Measurements from ENCODE around the gene BMP6.
"Not testable (repeated sequence)": the region's sequence is repeated elsewhere in the genome, so short reads cannot be mapped to it uniquely, and the experiment has no call there.

BMP6 gene

DNA sequence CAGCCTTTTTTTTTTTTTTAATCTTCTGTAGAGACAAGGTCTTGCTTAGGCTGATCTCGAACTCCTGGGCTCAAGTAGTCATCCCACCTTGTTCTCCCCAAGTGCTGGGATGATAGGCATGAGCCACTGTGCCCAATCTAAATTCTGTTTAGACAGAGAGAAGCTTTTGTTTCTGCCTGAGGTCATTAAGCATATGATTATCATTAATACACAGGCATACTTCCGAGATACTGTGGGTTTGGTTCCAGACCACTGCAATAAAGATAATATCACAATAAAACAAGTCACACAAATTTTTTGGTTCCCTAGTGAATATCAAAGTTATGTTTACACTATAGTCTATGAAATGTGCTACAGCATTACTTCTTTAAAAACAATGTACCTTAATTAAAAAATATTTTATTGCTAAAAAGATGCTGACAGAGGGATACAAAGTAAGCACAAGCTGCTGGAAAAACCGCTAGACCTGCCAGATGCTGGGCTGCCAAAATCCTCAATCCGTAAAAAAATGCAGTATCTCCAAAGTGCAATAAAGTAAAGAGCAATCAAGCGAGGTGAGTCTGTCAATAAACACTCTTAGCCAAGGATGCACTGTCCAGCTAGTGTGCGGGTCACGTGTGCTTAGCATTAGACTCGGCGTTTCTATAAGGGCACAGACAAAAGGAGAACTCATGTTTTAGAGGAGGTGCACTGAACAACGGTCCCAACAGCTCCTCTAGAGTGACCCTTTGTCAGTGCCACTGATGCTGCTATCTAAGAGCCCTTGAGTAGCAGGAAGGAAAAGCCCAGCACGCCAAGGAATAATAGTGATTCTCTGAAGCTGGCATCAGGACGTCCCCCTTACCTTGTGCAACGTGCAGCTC, 168.6 kb downstream of the BMP6 start:
- TF ChIP-seq, protein P1, sequence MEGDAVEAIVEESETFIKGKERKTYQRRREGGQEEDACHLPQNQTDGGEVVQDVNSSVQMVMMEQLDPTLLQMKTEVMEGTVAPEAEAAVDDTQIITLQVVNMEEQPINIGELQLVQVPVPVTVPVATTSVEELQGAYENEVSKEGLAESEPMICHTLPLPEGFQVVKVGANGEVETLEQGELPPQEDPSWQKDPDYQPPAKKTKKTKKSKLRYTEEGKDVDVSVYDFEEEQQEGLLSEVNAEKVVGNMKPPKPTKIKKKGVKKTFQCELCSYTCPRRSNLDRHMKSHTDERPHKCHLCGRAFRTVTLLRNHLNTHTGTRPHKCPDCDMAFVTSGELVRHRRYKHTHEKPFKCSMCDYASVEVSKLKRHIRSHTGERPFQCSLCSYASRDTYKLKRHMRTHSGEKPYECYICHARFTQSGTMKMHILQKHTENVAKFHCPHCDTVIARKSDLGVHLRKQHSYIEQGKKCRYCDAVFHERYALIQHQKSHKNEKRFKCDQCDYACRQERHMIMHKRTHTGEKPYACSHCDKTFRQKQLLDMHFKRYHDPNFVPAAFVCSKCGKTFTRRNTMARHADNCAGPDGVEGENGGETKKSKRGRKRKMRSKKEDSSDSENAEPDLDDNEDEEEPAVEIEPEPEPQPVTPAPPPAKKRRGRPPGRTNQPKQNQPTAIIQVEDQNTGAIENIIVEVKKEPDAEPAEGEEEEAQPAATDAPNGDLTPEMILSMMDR (IDR thresholded peaks at IDR 0.05; ENCODE audit: low read length, missing control alignments) = no peak
- no peak for DNase-seq (ENCODE audit: low read depth)
- no peak overlapping the region for H3K4me3 ChIP-seq (replicated peaks; ENCODE audit: low read depth, low read length)

DNA sequence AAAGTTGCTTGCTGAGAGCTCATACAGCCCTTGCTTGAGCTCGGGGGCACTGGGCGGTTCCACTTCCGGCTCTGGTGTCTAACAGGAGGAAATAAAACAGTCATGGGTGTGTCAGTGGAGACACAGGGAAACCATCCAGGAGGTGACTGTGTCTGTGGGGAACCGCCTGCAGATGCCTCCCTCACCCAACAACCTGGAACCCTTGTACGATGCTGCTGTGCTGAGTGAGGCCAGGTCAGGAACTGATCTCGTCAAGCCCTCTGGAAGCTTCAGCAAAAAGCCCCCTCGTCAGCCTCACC, 169.2 kb downstream of the BMP6 start:
- no peak overlapping the region for H3K4me3 ChIP-seq (replicated peaks; ENCODE audit: low read depth, low read length)
- TF ChIP-seq, protein P1 (IDR thresholded peaks at IDR 0.05; ENCODE audit: low read length, missing control alignments) = no peak
- DNase-seq (ENCODE audit: low read depth) = no peak

DNA sequence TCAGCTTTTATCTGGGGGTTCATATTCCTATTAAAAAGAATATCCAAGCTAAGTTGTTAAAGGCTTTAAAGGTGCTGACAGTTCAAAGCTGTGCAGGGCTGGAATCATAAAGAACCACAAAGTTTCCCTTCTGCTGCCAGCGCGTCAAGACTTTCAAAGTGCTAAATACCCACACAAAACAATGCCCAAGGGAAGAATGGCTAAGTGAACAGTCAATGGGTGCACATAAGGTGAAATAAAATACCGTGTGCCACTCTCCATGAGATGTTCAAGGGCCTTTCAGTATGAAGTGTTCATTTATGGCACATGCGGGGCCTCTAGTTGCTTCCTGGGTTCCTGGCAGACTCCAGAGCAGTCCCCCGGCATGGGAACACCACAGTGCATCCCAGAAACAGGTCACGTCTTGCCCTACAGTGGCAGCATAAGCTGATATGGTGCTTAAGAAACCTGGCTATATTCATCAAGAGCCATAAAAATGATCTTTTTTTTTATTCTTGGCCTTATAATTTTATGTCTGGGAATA, 170.6 kb downstream of the BMP6 start:
- TF ChIP-seq, protein P1 (IDR thresholded peaks at IDR 0.05; ENCODE audit: low read length, missing control alignments) = no peak
- H3K4me3 ChIP-seq (replicated peaks; ENCODE audit: low read depth, low read length) = no peak overlapping the region
- DNase-seq (ENCODE audit: low read depth) = no peak

DNA sequence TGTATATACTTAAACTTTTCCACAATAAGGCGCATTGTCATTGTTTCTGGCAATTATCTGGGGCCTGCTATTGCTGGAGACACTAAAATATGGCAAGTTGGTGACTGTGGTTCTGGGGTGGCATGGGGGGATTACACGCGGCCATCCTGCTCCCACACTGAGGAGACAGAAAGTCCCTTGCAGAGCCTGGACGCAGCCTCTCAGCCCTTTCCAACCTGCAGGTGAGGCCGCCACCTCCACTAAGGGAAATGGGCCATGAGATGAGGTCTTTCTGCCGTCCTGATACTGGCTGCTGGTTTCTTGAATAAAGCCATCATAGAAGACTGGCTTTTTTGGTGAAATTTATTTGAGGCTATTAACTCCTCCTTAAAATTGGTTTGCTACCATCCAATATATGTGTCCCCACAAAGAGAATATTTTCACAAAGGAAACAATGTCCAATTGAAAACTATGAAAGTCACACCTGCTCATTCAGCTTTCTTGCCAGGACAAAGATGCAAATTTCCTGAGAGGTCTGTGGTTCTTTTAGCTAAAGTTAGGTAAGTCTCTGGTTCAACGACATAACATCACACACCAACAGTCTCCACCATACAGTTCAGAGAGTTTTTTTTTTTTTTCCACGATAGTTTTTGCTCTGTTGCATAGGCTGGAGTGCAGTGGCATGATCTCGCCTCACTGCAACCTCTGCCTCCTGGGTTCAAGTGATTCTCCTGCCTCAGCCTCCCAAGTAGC, 171.7 kb downstream of the BMP6 start:
- TF ChIP-seq, protein P1 (IDR thresholded peaks at IDR 0.05; ENCODE audit: low read length, missing control alignments) = no peak
- no peak for DNase-seq (ENCODE audit: low read depth)
- no peak overlapping the region for H3K4me3 ChIP-seq (replicated peaks; ENCODE audit: low read depth, low read length)

DNA sequence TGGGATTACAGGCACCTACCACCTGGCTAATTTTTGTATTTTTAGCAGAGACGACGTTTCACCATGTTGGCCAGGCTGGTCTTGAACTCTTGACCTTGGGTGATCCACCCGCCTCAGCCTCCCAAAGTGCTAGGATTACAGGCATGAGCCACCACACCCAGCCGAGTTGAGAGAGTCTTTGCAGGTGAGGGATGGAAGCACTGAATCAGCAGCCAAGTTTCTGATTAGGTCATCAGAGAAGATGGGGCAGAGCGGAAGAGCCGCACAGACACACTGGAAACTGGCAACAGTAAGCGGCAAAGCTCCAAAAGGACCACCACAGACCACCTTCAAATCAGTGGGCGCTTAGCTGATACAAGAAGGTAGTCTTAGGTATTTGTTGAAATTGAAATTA, 172.3 kb downstream of the BMP6 start:
- not testable (repeated sequence) for DNase-seq (ENCODE audit: low read depth); H3K4me3 ChIP-seq (replicated peaks; ENCODE audit: low read depth, low read length)

DNA sequence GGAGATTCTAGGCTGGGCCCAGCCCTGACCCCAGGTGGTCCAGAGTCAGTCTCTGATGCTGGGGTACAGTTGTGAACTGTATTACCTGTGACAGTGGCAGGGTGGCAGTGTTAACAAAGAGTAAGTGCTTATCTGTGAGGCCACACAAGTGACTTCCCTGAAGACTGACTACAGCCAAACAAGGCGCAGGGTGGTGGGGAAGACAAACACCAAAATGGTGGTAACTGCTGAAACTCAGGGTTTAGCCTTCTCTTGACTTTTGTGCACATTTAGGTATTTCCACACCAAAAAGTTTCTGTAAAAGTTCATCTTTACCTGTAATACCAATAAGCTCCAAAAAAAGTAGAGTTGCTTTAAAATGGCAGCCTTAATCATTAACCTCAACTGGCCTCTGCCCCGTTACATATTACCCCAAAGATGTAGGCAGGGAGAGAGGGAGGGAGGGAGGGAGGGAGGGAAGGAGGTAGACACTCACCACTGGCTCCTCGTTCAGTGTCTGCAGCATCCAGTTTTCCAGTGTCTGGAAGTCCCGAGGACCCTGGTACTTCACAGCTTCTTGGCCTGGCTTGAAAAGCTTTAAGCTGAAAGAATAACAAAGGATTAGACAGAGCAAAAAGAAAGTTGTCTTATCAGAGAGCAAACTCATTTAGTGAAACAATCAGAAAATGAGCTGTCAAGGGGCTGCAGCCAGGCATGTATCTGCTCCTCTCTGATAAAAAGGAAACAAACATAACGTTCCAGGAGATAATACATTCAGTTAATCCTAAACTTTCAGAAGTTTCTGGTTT, 173.4 kb downstream of the BMP6 start:
- TF ChIP-seq, protein P1 (IDR thresholded peaks at IDR 0.05; ENCODE audit: low read length, missing control alignments) = peak; percentile 14
- DNase-seq (ENCODE audit: low read depth) = no peak

DNA sequence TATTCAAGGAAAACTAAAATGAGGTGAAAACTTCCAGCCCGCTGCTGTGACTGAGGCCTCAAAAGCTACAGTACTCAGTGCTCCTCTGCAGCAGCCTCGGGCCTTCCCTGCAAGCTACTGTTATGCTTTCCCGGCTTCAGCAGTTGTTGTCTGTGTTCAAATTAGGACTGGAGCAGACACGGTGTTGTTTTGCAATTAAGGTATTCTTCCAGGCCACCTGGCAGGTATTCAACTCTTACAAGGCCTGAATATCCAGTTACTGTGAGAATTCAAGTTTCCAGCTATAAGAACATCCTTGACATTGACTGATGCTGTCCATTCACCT, 174.0 kb downstream of the BMP6 start:
- DNase-seq (ENCODE audit: low read depth) = no peak
- no peak overlapping the region for H3K4me3 ChIP-seq (replicated peaks; ENCODE audit: low read depth, low read length)
- TF ChIP-seq, protein P1 (IDR thresholded peaks at IDR 0.05; ENCODE audit: low read length, missing control alignments) = no peak

More for the DNA sequence above, 173.4 kb downstream of the BMP6 start:
- no peak overlapping the region for H3K4me3 ChIP-seq (replicated peaks; ENCODE audit: low read depth, low read length)

Data from fibroblast of pulmonary artery (primary cell).